SH-SY5Y (cell line): ENCODE data around the gene LRP4.

Experiments used
- GATA2 ChIP-seq: IDR thresholded peaks from 2 replicates; pipeline ENCODE4 v1.6.1; 2011; ENCODE audit warnings: mild to moderate bottlenecking, low read depth, low read length
- GATA3 ChIP-seq: IDR thresholded peaks from 2 replicates; pipeline ENCODE4 v1.6.1; 2011; ENCODE audit warnings: low read depth, mild to moderate bottlenecking, low read length, moderate library complexity

DNA sequence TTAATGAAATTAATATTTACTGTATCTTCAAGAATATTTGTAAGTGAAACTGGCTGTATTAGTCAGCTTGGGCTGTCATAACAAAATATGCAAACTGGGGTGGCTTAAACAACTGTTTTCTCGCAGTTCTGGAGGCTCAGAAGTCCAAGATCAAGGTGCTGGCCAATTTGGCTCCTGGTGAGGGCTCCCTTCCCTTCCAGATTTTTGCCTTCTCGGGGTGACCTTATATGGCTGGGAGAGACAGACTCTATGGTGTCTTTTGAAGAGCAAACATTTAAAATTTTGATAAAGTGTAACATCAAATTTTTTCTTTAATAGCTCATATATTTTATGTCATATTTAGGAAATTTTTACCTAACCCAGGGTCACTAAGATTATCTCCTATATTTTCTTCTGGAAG is 48.4 kb upstream of the LRP4 start:
- TF ChIP-seq GATA3 (no peak), GATA2 (no peak)
